Stimulated activated CD4-positive, alpha-beta T cell treated with anti-CD3 and anti-CD28 coated beads, Interleukin-15, amount 100 ng/mL, for 48 hours (primary cell): ENCODE measurements around the gene UXS1.

Experiments
- DNase-seq, 2 donors: peaks; one replicate each; pipeline ENCODE4 v3.0.0-alpha.2; 2020; ENCODE audit warnings: low read depth in 2 of 2

UXS1 gene

DNA sequence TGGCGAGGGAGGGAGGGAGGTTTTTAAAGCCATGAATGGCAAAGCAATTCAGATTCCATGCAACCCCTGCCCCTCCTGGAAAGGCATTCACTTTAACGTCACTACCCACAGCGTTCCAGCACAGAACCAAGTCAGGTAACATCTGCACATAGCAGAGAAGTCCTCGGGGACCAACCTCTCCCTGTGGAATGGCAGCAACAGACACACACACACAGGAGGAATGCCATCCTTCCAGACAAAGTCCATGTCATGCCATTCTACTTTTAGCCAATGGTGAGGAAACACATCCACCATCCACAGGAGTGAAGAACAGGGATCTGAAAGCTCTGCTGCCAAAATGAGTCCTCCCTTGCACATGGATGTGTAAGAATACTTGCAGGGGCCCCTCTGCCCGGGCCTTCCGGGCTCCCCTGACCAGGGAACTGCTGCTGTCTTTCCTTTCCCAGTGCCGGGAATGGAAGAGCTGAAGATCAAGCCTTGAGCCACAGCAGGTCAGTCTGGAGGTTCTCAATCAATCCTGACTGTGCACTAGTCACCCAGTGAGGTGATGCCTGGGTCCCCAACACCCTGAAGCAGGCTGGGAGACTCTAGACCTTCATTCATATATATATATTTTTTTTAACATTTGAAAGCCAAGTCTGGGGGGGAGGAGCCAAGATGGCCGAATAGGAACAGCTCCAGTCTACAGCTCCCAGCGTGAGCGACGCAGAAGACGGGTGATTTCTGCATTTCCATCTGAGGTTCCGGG lies 63.7 kb downstream of the UXS1 start:
- no peak for DNase-seq

DNA sequence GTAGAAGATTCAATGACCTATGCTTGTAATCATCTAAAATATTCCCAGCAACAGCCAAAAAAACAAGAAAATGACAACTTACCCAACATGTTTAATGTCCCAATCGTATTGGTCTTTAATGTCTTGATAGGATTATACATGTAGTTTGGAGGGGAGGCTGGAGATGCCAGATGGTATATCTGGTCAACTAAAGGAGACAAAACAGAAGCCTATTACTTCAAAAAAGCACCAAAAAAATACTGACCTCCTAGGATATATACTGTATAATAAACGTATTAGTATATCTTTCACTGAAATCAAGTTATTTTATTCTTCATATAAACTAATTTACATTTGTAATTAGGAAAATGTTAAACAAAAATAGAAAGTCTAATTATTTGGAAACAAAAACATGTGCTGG lies 64.5 kb downstream of the UXS1 start:
- DNase-seq, result no peak

DNA sequence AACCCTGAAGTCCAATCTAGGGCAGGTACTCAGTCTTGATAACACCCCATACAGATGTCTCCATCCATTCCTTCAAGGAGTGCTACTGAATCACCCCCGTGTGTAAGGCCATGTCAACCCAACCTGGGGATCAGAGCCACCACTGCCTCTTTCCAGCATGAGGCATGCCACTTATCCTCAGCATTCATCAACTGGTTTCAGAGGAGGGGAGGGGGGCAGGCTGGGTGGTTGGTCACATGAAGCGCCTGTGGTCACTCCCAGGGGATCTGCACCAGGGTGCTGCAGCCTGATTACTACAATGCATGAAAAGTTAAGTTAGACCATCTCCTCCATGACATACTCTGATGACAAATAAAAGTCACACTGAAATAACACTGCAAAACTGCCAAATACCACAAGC lies 65.0 kb downstream of the UXS1 start:
- no peak for DNase-seq

GRCh38 chr2:106127776-106128268 lies 66.3 kb downstream of the UXS1 start:
- DNase-seq, result no peak

DNA sequence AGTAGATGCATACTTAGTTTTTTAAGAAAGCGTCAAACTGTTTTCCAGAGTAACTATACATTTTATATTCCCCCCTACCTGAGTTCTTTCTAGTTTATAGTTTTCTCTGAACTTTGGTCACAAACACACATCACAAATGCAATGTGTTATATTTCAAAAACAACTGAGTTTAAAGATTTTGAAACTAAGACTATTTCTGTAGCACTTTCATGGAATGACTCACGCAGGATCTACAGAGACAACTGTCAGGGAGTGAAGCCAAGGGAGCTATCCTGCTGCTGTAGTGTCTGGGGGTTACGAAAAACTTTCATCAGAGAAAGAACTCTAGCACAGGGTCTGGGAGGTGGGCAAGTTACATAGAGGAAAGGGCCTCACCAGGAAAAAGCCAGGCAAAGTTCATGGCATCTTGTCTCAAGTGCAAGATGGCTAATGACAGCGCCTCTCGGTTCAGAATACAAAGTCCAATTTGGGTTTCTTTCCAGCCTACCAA lies 66.8 kb downstream of the UXS1 start:
- DNase-seq, result no peak

DNA sequence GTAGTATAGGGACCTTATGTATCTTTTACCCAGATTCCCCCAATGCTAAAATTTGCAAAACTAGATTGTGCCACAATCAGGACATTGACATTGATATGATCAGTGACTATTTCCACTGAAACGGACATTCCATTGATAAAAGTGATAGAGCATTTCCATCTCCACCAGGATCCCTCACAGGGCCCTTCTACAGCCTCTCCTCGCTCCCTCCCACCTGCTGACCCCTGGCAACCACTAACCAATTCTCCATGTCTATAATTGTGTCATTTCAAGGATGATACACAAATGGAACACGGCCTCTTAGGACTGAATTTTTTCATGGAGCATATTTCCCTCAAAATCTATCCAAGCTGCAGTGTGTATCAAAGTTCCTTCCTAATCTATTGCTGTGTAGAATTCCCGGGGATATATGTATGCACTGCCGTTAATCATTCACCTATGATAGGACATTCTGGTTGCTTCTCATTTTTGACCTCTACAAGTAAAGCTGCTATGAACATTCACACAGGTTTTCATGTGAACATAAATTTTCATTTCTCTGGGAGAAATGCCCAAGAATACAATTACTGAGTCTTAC lies 67.3 kb downstream of the UXS1 start:
- DNase-seq, result no peak

GRCh38 chr2:106126295-106126694 lies 67.8 kb downstream of the UXS1 start:
- DNase-seq, result no peak

DNA sequence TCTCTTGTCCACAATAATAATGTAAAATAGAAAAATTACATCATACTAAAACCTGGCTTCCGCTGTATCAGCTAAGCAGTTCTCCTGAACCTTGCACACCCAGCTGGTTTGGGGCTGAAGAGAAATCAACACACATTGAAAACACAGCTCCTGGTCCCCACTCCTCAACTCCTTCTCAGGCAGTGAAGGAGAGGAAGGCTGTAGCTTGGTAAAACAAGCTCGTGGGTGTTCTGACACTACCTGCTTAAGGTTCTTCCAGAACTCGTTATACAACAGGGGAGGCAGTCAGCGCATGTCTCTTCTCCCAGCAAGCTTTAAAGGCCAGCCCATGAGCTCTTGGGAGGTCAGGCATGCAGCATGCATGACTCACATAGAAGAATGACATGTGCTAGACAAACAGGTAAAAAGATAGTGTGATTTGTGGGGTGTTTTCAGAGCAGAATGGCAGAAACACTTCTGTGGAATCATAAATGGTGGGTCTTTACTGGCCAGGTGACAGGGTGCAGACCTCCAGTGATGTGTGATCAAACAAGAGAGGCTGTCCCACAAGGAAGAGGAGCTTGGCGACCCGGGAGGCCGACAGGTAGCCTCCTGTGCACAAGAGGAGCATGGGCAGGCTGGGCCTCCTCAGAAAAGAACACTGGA lies 69.1 kb downstream of the UXS1 start:
- no peak for DNase-seq

DNA sequence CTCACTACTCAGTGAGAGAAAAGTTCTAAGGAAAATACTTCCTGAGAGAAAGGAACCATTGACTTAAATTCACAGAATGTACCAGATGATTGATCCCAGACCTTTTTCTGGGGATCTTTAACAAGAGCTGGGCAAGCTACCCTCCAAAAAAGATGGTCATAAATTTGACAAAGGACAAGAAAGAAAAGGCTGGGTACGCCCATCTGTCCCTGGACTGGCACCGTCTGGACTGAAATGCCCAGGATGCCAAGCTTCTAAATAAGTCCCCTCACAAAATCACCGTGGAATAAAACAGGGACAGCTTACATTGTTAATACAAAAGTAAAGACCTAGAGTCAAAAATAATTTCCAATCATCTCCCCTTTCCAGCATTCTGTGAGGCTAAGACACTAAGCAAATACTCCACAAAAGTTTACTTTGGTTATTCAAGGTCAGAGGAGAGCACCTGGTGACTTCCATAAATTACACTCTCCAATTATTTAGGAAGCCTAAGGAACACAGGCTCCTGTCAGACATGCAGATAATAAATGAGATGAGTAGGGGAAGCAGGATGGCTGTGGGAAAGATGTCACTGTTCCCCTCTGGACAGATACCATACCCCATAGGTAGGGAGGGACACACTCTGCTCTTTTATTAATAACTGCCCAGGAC lies 69.9 kb downstream of the UXS1 start:
- DNase-seq, result no peak

- no peak for DNase-seq
These were observed 71.9 kb downstream of the UXS1 start for GRCh38 chr2:106122157-106122556.

DNA sequence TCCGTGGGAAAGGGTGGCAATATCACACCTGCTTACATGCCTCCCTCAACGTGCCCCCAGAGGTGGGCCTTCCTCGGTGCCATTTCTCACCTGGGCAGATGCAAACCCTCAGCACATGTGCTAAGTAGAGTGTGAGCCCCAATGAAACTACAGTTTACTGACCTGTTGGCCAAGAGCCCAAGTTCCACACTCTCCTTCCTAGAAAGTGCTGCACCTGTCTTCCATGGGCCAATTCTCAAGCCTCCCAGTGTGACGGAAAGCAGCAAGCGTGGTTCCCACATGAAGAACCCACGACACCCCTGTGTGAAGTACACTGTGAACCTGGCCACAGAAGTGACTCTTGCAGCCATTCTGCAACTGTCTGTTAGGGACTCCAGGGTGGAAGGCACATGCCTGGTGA lies 73.7 kb downstream of the UXS1 start:
- no peak for DNase-seq

- no peak for DNase-seq
These were observed 75.0 kb downstream of the UXS1 start for GRCh38 chr2:106119074-106119473.

DNA sequence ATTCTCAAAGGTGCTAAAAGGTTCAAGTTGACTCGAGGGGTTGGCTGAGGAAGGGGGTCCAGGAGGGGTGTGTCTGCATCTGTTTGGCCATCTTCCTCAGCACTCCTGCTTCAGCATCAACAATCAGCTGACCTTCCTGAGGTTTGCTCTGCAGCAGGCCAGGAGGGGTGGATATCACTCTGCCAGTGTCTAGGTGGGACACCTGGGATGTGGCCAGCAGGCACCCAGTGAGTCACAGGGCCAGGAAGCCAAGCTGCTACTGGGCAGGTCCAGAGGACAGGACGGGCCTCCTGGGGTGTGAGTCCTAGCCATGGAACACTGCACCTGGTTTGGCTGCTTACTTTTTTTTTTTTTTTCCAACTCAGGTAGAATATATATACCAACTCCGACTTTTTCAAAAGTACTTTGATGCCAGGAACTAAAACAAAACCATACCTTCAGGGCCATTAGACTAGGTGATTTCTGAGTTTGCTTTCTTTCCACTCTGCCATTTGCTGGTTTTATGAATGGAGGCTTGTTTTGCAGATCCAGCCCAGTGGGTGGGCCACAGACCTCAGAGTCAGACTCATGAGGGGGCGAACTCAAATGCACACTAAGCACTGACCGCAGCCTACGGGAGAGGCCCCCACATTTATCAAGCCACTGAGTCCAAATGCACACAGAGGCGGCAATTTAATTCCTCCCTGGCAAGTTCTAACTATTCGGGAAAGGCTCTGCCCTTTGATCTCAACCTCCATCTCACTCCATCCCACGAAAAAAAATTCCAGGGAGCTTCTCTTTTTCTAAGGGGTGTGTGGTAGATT lies 76.0 kb downstream of the UXS1 start:
- no peak for DNase-seq

- DNase-seq, result no peak
These were observed 76.8 kb downstream of the UXS1 start for GRCh38 chr2:106117347-106117746.

DNA sequence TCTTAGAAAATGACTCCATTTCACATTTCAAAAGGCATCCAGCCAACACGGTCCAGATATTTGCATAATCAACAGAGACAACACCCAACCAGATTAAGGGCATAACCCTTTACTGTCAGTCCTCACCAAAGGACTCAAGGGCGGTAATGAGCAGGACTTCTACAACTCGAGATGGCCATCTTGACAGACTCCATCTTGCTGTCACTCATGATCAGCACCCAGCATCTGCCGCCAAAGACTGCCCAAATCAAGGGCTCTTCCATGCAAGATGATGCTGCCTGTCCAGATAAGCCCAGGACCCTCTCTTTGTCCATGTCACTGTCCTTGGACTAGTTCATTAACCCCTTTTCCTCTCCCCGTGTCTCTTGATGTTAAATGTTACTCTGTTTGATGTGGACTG lies 77.9 kb downstream of the UXS1 start:
- no peak for DNase-seq

GRCh38 chr2:106115665-106116064 lies 78.4 kb downstream of the UXS1 start:
- DNase-seq, result no peak

GRCh38 chr2:106115250-106115649 lies 78.9 kb downstream of the UXS1 start:
- no peak for DNase-seq

DNA sequence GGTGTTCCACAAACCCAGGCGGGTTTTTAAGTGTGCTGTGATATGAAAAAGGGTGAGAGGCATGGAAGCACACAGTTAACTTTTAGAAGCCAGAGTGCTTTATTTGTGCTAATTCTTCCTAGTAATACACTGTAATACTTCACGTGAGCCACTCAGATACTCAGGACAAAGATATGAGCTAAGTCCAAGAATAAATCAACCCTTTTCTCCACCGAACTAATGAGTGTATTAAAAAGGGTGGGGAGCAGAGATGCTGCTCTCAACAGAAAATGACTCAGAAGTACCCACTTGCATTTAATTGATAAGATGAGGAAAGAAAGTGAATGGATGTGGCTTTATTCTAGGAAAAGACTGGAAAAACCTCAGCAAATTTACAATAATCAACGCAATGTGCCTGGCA lies 79.9 kb downstream of the UXS1 start:
- no peak for DNase-seq

DNA sequence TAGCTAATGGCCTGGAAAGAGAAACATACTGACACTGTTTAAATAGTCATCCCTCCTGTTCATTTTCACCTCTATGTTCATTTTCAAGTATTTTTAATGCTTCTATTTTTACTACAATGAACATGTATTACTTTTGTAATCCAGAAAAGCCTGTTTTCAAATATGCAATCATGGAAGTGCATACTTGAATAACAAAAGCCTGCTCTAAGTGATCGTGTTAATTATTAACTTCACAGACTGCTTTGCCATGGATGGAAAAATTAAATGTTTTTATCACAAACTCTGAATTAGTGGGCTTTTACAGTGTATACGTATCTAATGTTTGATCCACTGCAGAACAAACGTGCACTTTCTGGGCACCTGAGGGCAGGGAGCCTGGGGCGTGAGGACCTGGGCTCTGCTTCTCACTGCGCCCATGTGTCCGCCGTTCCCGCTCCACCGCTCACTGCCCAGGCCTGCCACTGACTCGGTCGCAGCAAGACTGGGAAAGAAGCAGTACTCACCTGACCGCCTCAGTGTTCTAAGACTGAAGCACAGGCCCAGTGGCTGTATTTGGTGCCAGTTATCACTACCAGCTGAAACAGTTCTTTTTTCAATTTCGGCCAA lies 80.6 kb downstream of the UXS1 start:
- DNase-seq, result no peak

DNA sequence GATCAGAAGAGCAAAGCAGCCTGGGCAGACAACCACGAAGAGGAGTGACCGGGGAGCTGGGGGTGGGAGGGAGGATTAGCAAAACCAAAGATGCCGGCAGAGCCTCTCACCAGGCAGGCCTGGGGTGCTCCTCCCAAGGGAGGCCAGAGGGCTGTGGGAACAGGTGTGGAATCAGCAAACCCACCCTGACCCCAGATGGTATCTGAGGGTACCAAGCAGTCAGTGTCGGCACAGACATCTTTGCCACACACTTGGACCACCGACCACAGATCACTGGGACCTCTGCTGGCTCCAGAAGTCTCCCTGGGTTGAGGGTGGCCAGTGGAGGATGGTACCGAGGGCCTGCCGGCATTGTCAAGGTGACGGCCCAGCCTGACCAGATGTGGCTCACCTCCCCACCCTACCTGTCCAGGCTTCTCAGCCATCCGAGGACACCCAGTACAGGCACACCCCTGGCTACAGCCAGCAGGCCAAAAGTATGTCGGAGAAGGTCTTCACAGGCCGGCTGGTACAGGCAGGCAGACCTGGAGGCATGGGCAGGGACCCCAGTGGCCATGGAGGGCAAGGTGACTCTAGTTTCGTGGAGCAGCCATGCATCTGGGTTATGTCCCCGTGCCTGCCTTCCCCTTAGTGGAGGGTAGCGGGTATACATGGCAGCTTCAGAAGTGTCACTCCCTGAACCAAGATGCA lies 82.1 kb downstream of the UXS1 start:
- no peak for DNase-seq
